HEK293 (cell line): ENCODE data around the gene ZMYM5.

ENCODE experiments used
- PRDM1 ChIP-seq: fragments of 450-650 bp; formaldehyde crosslinking; IDR thresholded peaks from 2 replicates; pipeline ENCODE4; 2016; ENCODE audit warnings: missing biosample characterization, missing genetic modification characterization
- ZBTB1 ChIP-seq: fragments of 450-650 bp; formaldehyde crosslinking; IDR thresholded peaks from 2 replicates; pipeline ENCODE4 v1.5.1; 2016; ENCODE audit warnings: missing biosample characterization, missing genetic modification characterization
- ZBTB21 ChIP-seq: fragments of 450-650 bp; formaldehyde crosslinking; IDR thresholded peaks from 2 replicates; pipeline ENCODE4 v1.5.1; 2017; ENCODE audit warnings: missing biosample characterization, missing genetic modification characterization
- ZBTB8A ChIP-seq: fragments of 450-650 bp; formaldehyde crosslinking; IDR thresholded peaks from 2 replicates; pipeline ENCODE4 v1.5.1; 2016; ENCODE audit warnings: missing biosample characterization, missing genetic modification characterization
- ZFP41 ChIP-seq: fragments of 450-650 bp; formaldehyde crosslinking; IDR thresholded peaks from 2 replicates; pipeline ENCODE4 v1.5.1; 2016; ENCODE audit warnings: missing biosample characterization, missing genetic modification characterization, borderline replicate concordance
- ZNF366 ChIP-seq: fragments of 450-650 bp; formaldehyde crosslinking; conservative IDR thresholded peaks from 2 replicates; pipeline ENCODE4 v1.5.1; 2016; ENCODE audit warnings: missing biosample characterization, missing genetic modification characterization
- ZNF792 ChIP-seq: fragments of 450-650 bp; formaldehyde crosslinking; IDR thresholded peaks from 2 replicates; pipeline ENCODE4 v1.5.1; 2016; ENCODE audit warnings: missing biosample characterization, missing genetic modification characterization
- TF ChIP-seq, protein P1 (sequence below): fragments of 450-650 bp; formaldehyde crosslinking; IDR thresholded peaks from 2 replicates; pipeline ENCODE4 v1.5.1; 2016; ENCODE audit warnings: missing biosample characterization, missing genetic modification characterization
- TF ChIP-seq, protein P2 (sequence below): fragments of 450-650 bp; formaldehyde crosslinking; IDR thresholded peaks from 2 replicates; pipeline ENCODE4 v1.5.1; 2016; ENCODE audit warnings: missing biosample characterization, missing genetic modification characterization
- TF ChIP-seq, protein P3 (sequence below): fragments of 450-650 bp; formaldehyde crosslinking; IDR thresholded peaks from 2 replicates; pipeline ENCODE4 v1.5.1; 2016; ENCODE audit warnings: missing biosample characterization, missing genetic modification characterization

DNA sequence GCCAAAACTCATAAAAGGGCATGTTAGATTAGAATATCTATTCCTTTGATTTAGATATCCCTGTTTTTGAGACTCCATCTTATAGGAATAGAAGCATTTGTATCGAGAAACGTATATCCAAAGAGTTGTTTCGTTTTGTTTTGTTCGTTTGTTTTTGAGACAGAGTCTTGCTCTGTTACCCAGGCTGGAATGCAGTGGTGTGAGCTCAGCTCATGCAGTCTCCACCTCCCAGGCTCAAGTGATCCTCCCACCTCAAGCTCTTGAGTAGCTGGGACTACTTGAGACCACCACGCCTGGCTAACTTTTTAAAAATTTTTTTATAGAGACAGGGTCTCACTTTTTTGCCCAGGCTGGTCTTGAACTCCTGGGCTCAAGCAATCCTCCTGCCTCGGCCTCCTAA is 26.6 kb upstream of the ZMYM5 start:
- TF ChIP-seq, protein P1, sequence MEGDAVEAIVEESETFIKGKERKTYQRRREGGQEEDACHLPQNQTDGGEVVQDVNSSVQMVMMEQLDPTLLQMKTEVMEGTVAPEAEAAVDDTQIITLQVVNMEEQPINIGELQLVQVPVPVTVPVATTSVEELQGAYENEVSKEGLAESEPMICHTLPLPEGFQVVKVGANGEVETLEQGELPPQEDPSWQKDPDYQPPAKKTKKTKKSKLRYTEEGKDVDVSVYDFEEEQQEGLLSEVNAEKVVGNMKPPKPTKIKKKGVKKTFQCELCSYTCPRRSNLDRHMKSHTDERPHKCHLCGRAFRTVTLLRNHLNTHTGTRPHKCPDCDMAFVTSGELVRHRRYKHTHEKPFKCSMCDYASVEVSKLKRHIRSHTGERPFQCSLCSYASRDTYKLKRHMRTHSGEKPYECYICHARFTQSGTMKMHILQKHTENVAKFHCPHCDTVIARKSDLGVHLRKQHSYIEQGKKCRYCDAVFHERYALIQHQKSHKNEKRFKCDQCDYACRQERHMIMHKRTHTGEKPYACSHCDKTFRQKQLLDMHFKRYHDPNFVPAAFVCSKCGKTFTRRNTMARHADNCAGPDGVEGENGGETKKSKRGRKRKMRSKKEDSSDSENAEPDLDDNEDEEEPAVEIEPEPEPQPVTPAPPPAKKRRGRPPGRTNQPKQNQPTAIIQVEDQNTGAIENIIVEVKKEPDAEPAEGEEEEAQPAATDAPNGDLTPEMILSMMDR = no peak
- no peak for TF ChIP-seq ZBTB1 (tag by site-specific recombination)
- no peak for TF ChIP-seq PRDM1 (tag by site-specific recombination)
- no peak for TF ChIP-seq ZNF792 (tag by site-specific recombination)
- TF ChIP-seq, protein P2, sequence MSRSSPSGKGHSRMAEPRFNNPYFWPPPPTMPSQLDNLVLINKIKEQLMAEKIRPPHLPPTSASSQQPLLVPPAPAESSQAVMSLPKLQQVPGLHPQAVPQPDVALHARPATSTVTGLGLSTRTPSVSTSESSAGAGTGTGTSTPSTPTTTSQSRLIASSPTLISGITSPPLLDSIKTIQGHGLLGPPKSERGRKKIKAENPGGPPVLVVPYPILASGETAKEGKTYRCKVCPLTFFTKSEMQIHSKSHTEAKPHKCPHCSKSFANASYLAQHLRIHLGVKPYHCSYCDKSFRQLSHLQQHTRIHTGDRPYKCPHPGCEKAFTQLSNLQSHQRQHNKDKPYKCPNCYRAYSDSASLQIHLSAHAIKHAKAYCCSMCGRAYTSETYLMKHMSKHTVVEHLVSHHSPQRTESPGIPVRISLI = no peak
- TF ChIP-seq ZBTB21 (tag by site-specific recombination) = no peak
- no peak for TF ChIP-seq ZFP41
- no peak for TF ChIP-seq ZBTB8A (tag by site-specific recombination)
- no peak for TF ChIP-seq ZNF366
- TF ChIP-seq, protein P3, sequence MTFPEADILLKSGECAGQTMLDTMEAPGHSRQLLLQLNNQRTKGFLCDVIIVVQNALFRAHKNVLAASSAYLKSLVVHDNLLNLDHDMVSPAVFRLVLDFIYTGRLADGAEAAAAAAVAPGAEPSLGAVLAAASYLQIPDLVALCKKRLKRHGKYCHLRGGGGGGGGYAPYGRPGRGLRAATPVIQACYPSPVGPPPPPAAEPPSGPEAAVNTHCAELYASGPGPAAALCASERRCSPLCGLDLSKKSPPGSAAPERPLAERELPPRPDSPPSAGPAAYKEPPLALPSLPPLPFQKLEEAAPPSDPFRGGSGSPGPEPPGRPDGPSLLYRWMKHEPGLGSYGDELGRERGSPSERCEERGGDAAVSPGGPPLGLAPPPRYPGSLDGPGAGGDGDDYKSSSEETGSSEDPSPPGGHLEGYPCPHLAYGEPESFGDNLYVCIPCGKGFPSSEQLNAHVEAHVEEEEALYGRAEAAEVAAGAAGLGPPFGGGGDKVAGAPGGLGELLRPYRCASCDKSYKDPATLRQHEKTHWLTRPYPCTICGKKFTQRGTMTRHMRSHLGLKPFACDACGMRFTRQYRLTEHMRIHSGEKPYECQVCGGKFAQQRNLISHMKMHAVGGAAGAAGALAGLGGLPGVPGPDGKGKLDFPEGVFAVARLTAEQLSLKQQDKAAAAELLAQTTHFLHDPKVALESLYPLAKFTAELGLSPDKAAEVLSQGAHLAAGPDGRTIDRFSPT (tag by site-specific recombination) = no peak
